Astrocyte (in vitro differentiated cells and primary cell): ENCODE data around the gene TBXAS1. TPM values are rescaled to one million over a fixed set of nuclear protein-coding genes. Genes with fewer than 3 reads are reported as not detected.

Experiments
- DNase-seq: peaks from one replicate; pipeline ENCODE4 v3.0.0-alpha.2; 2010; ENCODE audit warnings: low read depth
- FAIRE-seq: peaks from 2 replicates; lab custom pipeline; 2011; peaks lifted over from hg19 to GRCh38; lab: Jason Lieb, UNC
- H2AFZ ChIP-seq: 2 replicates; pipeline ENCODE4 v1.6.0; 2012; ENCODE audit warnings: low read depth, low read length, inconsistent platforms
- H3K27ac ChIP-seq: 2 replicates; pipeline ENCODE4 v1.5.1; 2011; ENCODE audit warnings: low read depth, low read length, inconsistent platforms
- H3K27me3 ChIP-seq: 2 replicates; pipeline ENCODE4 v1.6.0; 2011; ENCODE audit warnings: low read length, inconsistent platforms; ENCODE audit not compliant: insufficient read depth
- H3K36me3 ChIP-seq: 2 replicates; pipeline ENCODE4 v1.5.1; 2011; ENCODE audit warnings: low read length, inconsistent platforms; ENCODE audit not compliant: insufficient read depth
- H3K4me1 ChIP-seq: 2 replicates; pipeline ENCODE4 v1.5.1; 2011; ENCODE audit warnings: low read length, inconsistent platforms; ENCODE audit not compliant: insufficient read depth
- H3K4me2 ChIP-seq: 2 replicates; pipeline ENCODE4 v1.6.0; 2012; ENCODE audit warnings: low read length, inconsistent platforms
- H3K4me3 ChIP-seq: 2 replicates; pipeline ENCODE4 v1.5.1; 2011; ENCODE audit warnings: low read depth, mild to moderate bottlenecking, low read length, inconsistent platforms; ENCODE audit not compliant: insufficient read depth
- H3K79me2 ChIP-seq: 2 replicates; pipeline ENCODE4 v1.6.0; 2012; ENCODE audit warnings: mild to moderate bottlenecking, low read length, inconsistent platforms; ENCODE audit not compliant: insufficient read depth
- H3K9ac ChIP-seq: 2 replicates; pipeline ENCODE4 v1.6.0; 2012; ENCODE audit warnings: mild to moderate bottlenecking, low read length, inconsistent platforms
- H3K9me3 ChIP-seq: 2 replicates; pipeline ENCODE4 v1.5.1; 2012; ENCODE audit warnings: low read depth, mild to moderate bottlenecking, low read length, inconsistent platforms; ENCODE audit not compliant: insufficient read depth
- H4K20me1 ChIP-seq: 2 replicates; pipeline ENCODE4 v1.6.0; 2012; ENCODE audit warnings: low read length, inconsistent platforms; ENCODE audit not compliant: insufficient read depth
- H3K27ac Mint-ChIP-seq: one replicate; pipeline ENCODE4 v1.8.0; 2021; ENCODE audit warnings: mild to moderate bottlenecking, mixed read lengths; ENCODE audit not compliant: unreplicated experiment
- H3K27me3 Mint-ChIP-seq: one replicate; pipeline ENCODE4 v1.8.0; 2021; ENCODE audit warnings: low read depth, mixed read lengths; ENCODE audit not compliant: unreplicated experiment
- H3K36me3 Mint-ChIP-seq: one replicate; pipeline ENCODE4 v1.8.0; 2021; ENCODE audit warnings: low read depth, mixed read lengths; ENCODE audit not compliant: unreplicated experiment
- H3K4me1 Mint-ChIP-seq: one replicate; pipeline ENCODE4 v1.8.0; 2021; ENCODE audit warnings: low read depth, mixed read lengths; ENCODE audit not compliant: unreplicated experiment
- H3K4me3 Mint-ChIP-seq: one replicate; pipeline ENCODE4 v1.8.0; 2021; ENCODE audit warnings: mild to moderate bottlenecking, moderate library complexity, mixed read lengths; ENCODE audit not compliant: unreplicated experiment
- H3K9me3 Mint-ChIP-seq: one replicate; pipeline ENCODE4 v1.8.0; 2021; ENCODE audit warnings: mild to moderate bottlenecking, mixed read lengths; ENCODE audit not compliant: unreplicated experiment
- EZH2 ChIP-seq: IDR thresholded peaks from 2 replicates; pipeline ENCODE4 v1.6.1; 2012; ENCODE audit warnings: mild to moderate bottlenecking, low read length, inconsistent platforms; ENCODE audit not compliant: insufficient read depth
- total RNA-seq: library from RNA; stranded (reverse); gene quantifications from 2 replicates; pipeline ENCODE4 v1.2.1, GENCODE V29; 2021
- TF ChIP-seq, protein P1 (sequence below): IDR thresholded peaks from 2 replicates; pipeline ENCODE4 v1.5.1; 2011; ENCODE audit warnings: low read depth, mild to moderate bottlenecking, inconsistent platforms, low read length, moderate library complexity; ENCODE audit not compliant: insufficient read depth

TBXAS1 gene
- total RNA-seq, 1 donor from 2014 or later = 1.1 TPM

DNA sequence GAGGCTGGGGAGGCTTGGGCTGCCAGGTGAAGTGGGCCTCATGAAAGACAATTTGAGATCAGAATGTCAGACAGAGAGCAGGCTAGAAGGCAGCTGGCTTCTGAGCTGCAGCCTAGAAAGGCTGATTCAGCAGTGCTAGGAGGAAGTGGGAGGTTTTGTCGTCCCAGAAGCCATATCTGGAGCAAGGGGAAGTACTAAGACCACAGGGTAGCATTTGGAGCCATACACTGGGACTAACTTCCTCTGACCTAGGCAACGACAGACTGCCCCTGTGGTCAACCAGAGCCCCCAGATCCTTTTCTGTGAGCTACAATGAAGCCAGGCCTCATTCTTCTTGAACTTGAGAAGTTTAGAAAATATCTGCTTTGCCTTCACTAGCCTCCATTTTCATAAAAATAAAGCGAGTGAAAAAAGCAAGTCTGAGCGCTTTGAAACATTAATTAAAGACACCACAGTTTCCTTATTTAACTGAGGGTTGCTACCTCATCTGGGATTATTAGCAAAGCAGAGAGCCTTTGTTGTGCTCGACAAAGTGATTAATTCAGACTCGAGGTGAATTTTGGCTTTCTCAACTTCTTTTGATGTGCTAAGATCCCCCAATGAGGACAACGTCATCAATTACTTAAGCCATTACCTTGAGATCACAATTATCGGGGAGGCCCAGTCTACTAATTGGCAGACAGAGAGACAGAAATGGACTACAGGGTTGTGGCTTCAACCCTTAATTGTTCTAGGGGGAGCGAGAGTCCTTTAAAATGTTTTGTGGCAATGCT lies 26.6 kb downstream of the TBXAS1 start:
- no peaks in the 10 kb centered on the region for H3K4me1 ChIP-seq
- DNase-seq (no peak), FAIRE-seq (no peak)
- TF ChIP-seq, protein P1, sequence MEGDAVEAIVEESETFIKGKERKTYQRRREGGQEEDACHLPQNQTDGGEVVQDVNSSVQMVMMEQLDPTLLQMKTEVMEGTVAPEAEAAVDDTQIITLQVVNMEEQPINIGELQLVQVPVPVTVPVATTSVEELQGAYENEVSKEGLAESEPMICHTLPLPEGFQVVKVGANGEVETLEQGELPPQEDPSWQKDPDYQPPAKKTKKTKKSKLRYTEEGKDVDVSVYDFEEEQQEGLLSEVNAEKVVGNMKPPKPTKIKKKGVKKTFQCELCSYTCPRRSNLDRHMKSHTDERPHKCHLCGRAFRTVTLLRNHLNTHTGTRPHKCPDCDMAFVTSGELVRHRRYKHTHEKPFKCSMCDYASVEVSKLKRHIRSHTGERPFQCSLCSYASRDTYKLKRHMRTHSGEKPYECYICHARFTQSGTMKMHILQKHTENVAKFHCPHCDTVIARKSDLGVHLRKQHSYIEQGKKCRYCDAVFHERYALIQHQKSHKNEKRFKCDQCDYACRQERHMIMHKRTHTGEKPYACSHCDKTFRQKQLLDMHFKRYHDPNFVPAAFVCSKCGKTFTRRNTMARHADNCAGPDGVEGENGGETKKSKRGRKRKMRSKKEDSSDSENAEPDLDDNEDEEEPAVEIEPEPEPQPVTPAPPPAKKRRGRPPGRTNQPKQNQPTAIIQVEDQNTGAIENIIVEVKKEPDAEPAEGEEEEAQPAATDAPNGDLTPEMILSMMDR = no peak
- no peak for TF ChIP-seq EZH2
- Mint-ChIP-seq H3K9me3 (peaks cover 7% of the 10 kb centered on the region), H3K27me3 (peaks cover 23% of the 10 kb centered on the region), H3K36me3 (no peaks in the 10 kb centered on the region), H3K4me3 (no peak overlapping the region), H3K4me1 (no peaks in the 10 kb centered on the region), H3K27ac (no peak overlapping the region)
- no peaks in the 10 kb centered on the region for H3K9me3 ChIP-seq
- H3K27ac ChIP-seq = no peak overlapping the region
- peak overlapping the region; percentile 16 for H2AFZ ChIP-seq
- H3K9ac ChIP-seq = no peak overlapping the region
- no peaks in the 10 kb centered on the region for H3K27me3 ChIP-seq
- no peaks in the 10 kb centered on the region for H3K36me3 ChIP-seq
- no peaks in the 10 kb centered on the region for H4K20me1 ChIP-seq
- no peaks in the 10 kb centered on the region for H3K79me2 ChIP-seq
- H3K4me3 ChIP-seq = no peak overlapping the region
- H3K4me2 ChIP-seq = no peak overlapping the region

DNA sequence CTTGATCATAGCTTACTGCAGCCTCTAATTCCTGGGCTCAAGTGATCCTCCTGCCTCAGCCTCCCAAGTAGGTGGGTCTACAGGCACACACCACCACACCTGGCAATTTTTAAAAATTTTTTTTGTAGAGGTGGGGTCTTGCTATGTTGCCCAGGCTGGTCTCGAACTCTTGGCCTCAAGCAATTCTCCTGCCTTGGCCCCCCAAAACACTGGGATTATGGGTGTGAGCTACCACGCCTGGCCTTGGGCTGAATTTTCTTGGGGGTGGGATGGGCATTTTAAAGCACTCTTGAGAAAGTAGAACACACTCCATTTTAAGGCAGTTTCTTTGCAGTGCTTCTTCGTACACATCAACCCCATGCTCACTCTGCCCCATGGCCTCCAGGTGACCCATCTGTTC lies 28.7 kb downstream of the TBXAS1 start:
- no peak overlapping the region for H3K9ac ChIP-seq
- no peak overlapping the region for H3K27ac ChIP-seq
- Mint-ChIP-seq H3K9me3 (peaks cover 11% of the 10 kb centered on the region), H3K36me3 (no peaks in the 10 kb centered on the region), H3K27me3 (peaks cover 24% of the 10 kb centered on the region), H3K4me1 (no peaks in the 10 kb centered on the region), H3K4me3 (no peak overlapping the region), H3K27ac (no peak overlapping the region)
- H3K36me3 ChIP-seq = no peaks in the 10 kb centered on the region
- TF ChIP-seq EZH2 = no peak
- TF ChIP-seq, protein P1 = no peak
- FAIRE-seq = no peak
- H3K4me3 ChIP-seq = no peak overlapping the region
- no peaks in the 10 kb centered on the region for H3K4me1 ChIP-seq
- no peak for DNase-seq
- H3K79me2 ChIP-seq = no peaks in the 10 kb centered on the region
- H3K4me2 ChIP-seq = no peak overlapping the region
- H4K20me1 ChIP-seq = no peaks in the 10 kb centered on the region
- H3K27me3 ChIP-seq = peaks cover 4% of the 10 kb centered on the region
- no peak overlapping the region for H2AFZ ChIP-seq
- H3K9me3 ChIP-seq = no peaks in the 10 kb centered on the region

DNA sequence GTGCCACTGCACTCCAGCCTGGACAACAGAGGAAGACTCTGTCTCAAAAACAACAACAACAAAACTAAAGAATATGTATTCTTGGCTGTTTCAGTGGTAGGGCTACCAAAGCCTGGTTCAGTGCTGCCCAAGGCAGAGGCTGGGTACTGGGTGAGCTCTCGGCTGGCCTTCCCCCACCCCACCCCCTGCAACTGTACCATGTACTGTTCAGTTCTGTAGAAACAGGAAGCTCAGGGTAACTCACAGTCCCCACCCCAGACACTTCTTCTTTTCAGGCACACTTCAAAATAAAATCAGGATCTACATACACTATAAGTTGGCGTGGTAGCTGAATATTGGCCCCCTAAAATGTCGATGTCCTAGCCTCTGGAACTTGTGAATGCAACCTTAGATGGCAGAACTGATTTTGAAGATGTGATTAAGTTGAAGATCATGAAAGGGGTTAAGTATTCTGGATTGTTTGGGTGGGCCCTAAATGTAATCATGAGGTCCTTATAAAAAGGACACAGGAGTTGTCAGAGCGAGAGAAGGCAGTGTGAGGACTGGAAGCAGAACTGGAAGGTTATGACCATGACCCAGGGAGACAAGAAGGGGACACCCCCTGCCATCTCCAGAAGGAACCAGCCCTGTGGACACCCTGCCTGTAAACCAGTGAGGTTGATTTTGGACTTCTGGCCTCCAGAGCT lies 31.2 kb downstream of the TBXAS1 start:
- no peak overlapping the region for H3K27ac ChIP-seq
- H3K4me2 ChIP-seq = no peak overlapping the region
- Mint-ChIP-seq H3K36me3 (peaks cover 1% of the 10 kb centered on the region), H3K4me3 (no peak overlapping the region), H3K4me1 (no peaks in the 10 kb centered on the region), H3K9me3 (peaks cover 9% of the 10 kb centered on the region), H3K27ac (no peak overlapping the region), H3K27me3 (peaks cover 14% of the 10 kb centered on the region)
- no peaks in the 10 kb centered on the region for H3K79me2 ChIP-seq
- no peaks in the 10 kb centered on the region for H4K20me1 ChIP-seq
- no peak overlapping the region for H3K4me3 ChIP-seq
- no peak for DNase-seq
- no peak overlapping the region for H2AFZ ChIP-seq
- no peak overlapping the region for H3K9ac ChIP-seq
- H3K9me3 ChIP-seq = no peaks in the 10 kb centered on the region
- no peak for TF ChIP-seq EZH2
- TF ChIP-seq, protein P1 = no peak
- H3K4me1 ChIP-seq = no peaks in the 10 kb centered on the region
- FAIRE-seq = no peak
- H3K36me3 ChIP-seq = no peaks in the 10 kb centered on the region
- H3K27me3 ChIP-seq = peaks cover 4% of the 10 kb centered on the region
